Superior temporal gyrus (tissue), 1 donor: Measurements from ENCODE around the gene ASPN.
A peak's percentile ranks its signal among the peaks of the same experiment; 100 is the strongest.

Experiments
- DNase-seq: peaks from one replicate; pipeline ENCODE4 v3.0.0-alpha.2; 2016; ENCODE audit errors: extremely low spot score

Gene ASPN

GRCh38 chr9:92506184-92506857 lies 24.0 kb upstream of the ASPN start:
- DNase-seq = peak; percentile 62

- no peak for DNase-seq
Observed at GRCh38 chr9:92504881-92505280, 22.6 kb upstream of the ASPN start.

- DNase-seq = no peak
Observed at GRCh38 chr9:92503156-92503555, 20.9 kb upstream of the ASPN start.

GRCh38 chr9:92501671-92502393 lies 19.5 kb upstream of the ASPN start:
- DNase-seq = no peak

GRCh38 chr9:92500725-92501124 lies 18.4 kb upstream of the ASPN start:
- DNase-seq = no peak

GRCh38 chr9:92499701-92500100 lies 17.4 kb upstream of the ASPN start:
- no peak for DNase-seq

- no peak for DNase-seq
Observed at GRCh38 chr9:92496396-92497176, 14.3 kb upstream of the ASPN start.

GRCh38 chr9:92494856-92495255 lies 12.6 kb upstream of the ASPN start:
- no peak for DNase-seq

GRCh38 chr9:92493749-92494387 lies 11.6 kb upstream of the ASPN start:
- no peak for DNase-seq

- no peak for DNase-seq
Observed at GRCh38 chr9:92492781-92493401, 10.6 kb upstream of the ASPN start.

GRCh38 chr9:92488681-92489550 lies 6.6 kb upstream of the ASPN start:
- no peak for DNase-seq

GRCh38 chr9:92486371-92486770 lies 4.1 kb upstream of the ASPN start:
- no peak for DNase-seq

- DNase-seq = no peak
Observed at GRCh38 chr9:92484563-92484962, 2.3 kb upstream of the ASPN start.

- no peak for DNase-seq
Observed at GRCh38 chr9:92483627-92484545, 1.6 kb upstream of the ASPN start.

GRCh38 chr9:92482805-92483204 lies 499 bp upstream of the ASPN start:
- DNase-seq = no peak

GRCh38 chr9:92480986-92481633 lies 1.2 kb downstream of the ASPN start:
- DNase-seq = peak; percentile 62

GRCh38 chr9:92480291-92480771 lies 2.0 kb downstream of the ASPN start:
- DNase-seq = no peak

GRCh38 chr9:92479346-92479745 lies 3.0 kb downstream of the ASPN start:
- DNase-seq = no peak

GRCh38 chr9:92478783-92479182 lies 3.5 kb downstream of the ASPN start:
- DNase-seq = no peak
